ENCODE measurements around the gene OR5D13. TPM values are rescaled to one million over a fixed set of nuclear protein-coding genes. Genes with fewer than 3 reads are reported as not detected.

OR5D13 gene
- total and polyA plus RNA-seq, 10 of the 15 experiments (the other 5 are each of a cell fraction or from before 2014, with no cell fraction given) = not detected

GRCh38 chr11:55795256-55795655, 22.0 kb downstream of the OR5D13 start, which contains the start of gene OR5D14 (continued):
- TF ChIP-seq, protein P1, sequence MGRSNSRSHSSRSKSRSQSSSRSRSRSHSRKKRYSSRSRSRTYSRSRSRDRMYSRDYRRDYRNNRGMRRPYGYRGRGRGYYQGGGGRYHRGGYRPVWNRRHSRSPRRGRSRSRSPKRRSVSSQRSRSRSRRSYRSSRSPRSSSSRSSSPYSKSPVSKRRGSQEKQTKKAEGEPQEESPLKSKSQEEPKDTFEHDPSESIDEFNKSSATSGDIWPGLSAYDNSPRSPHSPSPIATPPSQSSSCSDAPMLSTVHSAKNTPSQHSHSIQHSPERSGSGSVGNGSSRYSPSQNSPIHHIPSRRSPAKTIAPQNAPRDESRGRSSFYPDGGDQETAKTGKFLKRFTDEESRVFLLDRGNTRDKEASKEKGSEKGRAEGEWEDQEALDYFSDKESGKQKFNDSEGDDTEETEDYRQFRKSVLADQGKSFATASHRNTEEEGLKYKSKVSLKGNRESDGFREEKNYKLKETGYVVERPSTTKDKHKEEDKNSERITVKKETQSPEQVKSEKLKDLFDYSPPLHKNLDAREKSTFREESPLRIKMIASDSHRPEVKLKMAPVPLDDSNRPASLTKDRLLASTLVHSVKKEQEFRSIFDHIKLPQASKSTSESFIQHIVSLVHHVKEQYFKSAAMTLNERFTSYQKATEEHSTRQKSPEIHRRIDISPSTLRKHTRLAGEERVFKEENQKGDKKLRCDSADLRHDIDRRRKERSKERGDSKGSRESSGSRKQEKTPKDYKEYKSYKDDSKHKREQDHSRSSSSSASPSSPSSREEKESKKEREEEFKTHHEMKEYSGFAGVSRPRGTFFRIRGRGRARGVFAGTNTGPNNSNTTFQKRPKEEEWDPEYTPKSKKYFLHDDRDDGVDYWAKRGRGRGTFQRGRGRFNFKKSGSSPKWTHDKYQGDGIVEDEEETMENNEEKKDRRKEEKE (IDR thresholded peaks at IDR 0.05) = no peak
- TF ChIP-seq SREBF2 (IDR thresholded peaks at IDR 0.05; ENCODE audit: low read length) = no peak
- no peak for TF ChIP-seq POLR2A (IDR thresholded peaks at IDR 0.05; ENCODE audit: low read depth, low read length)

DNA sequence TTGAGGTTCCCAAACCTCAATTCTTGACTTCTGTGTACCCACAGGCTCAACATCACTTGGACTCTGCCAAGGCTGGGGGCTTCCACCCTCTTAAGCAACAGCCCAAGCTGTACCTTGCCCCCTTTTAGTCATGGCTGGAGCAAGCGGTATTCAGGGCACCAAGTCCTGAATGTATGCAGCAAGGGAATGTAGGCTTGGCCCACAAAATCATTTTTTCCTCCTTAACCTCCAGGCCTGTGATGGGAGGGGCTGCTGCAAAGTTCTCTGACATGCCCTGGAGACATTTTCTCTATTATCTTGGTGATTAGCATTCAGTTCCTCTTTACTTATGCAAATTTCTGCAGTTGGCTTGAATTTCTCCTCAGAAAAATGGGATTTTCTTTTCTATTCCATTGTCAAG, 33.0 kb downstream of the OR5D13 start:
- no peaks in the 10 kb centered on the region for H3K27me3 ChIP-seq (replicated peaks in 1 of 2; ENCODE audit: control insufficient read depth in 2 of 2, insufficient read depth in 2 of 2, low read length in 1 of 2)
- no peaks in the 10 kb centered on the region; the same call in 2 of the 3 replicates for H3K9me3 ChIP-seq (replicated peaks; ENCODE audit: control insufficient read depth, insufficient read depth, low read length)
- intact Hi-C loops (cut with micrococcal nuclease; ENCODE audit: unreplicated experiment) = no loop called here
- ChIA-PET SMC1A (ENCODE audit: uncharacterized antibody, unreplicated experiment) (no interaction called here), POLR2A (no interaction called here), RAD21 (ENCODE audit: unreplicated experiment) (no interaction called here), CTCF (no interaction called here)
- H3K36me3 ChIP-seq (ENCODE audit: control insufficient read depth in 2 of 2, insufficient read depth in 2 of 2, low read length in 1 of 2) = no peaks in the 10 kb centered on the region
- no peaks in the 10 kb centered on the region for H3K4me1 ChIP-seq (ENCODE audit: control insufficient read depth, insufficient read depth, low read length)
- BruUV-seq (replicated peaks) = no TSS peak
- WGBS (ENCODE audit: insufficient coverage, insufficient replicate concordance, low lambda C conversion rate, missing lambda C conversion rate) = 0% methylated on average over 1 of the region's 1 CpG
- in situ Hi-C loops (cut with MboI) = no loop called here
- DNase-seq (ENCODE audit: low read depth, low spot score) (no peak), ATAC-seq (no peak), FAIRE-seq (no peak)
- no peak overlapping the region for H2AFZ ChIP-seq (ENCODE audit: control insufficient read depth, low read depth, low read length)
- H3K79me2 ChIP-seq (ENCODE audit: control insufficient read depth, insufficient read depth, low read length) = no peaks in the 10 kb centered on the region
- H3K27ac ChIP-seq (ENCODE audit: control insufficient read depth, insufficient read depth) = no peak overlapping the region
- H3K4me3 ChIP-seq = no peak overlapping the region
- no peak overlapping the region for H3K4me2 ChIP-seq (ENCODE audit: control insufficient read depth, insufficient read depth)
- no peak overlapping the region for H3K9ac ChIP-seq (ENCODE audit: control insufficient read depth, insufficient read depth, low read length)
- no peaks in the 10 kb centered on the region for H4K20me1 ChIP-seq (ENCODE audit: control insufficient read depth, insufficient read depth)
- TF ChIP-seq HSF1 (IDR thresholded peaks at IDR 0.05; ENCODE audit: low read depth, low read length) = no peak
- no peak for TF ChIP-seq HDAC2 (IDR thresholded peaks at IDR 0.05)
- TF ChIP-seq, protein P2, sequence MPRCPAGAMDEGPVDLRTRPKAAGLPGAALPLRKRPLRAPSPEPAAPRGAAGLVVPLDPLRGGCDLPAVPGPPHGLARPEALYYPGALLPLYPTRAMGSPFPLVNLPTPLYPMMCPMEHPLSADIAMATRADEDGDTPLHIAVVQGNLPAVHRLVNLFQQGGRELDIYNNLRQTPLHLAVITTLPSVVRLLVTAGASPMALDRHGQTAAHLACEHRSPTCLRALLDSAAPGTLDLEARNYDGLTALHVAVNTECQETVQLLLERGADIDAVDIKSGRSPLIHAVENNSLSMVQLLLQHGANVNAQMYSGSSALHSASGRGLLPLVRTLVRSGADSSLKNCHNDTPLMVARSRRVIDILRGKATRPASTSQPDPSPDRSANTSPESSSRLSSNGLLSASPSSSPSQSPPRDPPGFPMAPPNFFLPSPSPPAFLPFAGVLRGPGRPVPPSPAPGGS (IDR thresholded peaks at IDR 0.05; ENCODE audit: borderline replicate concordance, insufficient read depth, low read depth, low read length, poor library complexity, severe bottlenecking) = no peak
- no peak for TF ChIP-seq TBL1XR1 (IDR thresholded peaks at IDR 0.05; ENCODE audit: low read depth, low read length)
- no peak for TF ChIP-seq ZBTB40 (IDR thresholded peaks at IDR 0.05; ENCODE audit: borderline replicate concordance)
- no peak for TF ChIP-seq SIX5 (IDR thresholded peaks at IDR 0.05; ENCODE audit: low read depth, low read length, severe bottlenecking)
- no peak for TF ChIP-seq SMC3 (IDR thresholded peaks at IDR 0.05; ENCODE audit: borderline replicate concordance, low read length)
- TF ChIP-seq PAX8 (IDR thresholded peaks at IDR 0.05) = no peak
- no peak for TF ChIP-seq WRNIP1 (IDR thresholded peaks at IDR 0.05; ENCODE audit: borderline replicate concordance, low read depth, low read length)
- TF ChIP-seq JUNB (IDR thresholded peaks at IDR 0.05) = no peak
